Stimulated activated CD4-positive, alpha-beta T cell treated with anti-CD3 and anti-CD28 coated beads, Interleukin-1b, Interleukin-23, amount 100 ng/mL, for 4 hours (primary cell): ENCODE results near the gene CEBPZOS.

ENCODE experiments used
- DNase-seq, 2 donors: peaks; one replicate each; pipeline ENCODE4 v3.0.0-alpha.2; 2020; ENCODE audit warnings: low read depth in 2 of 2

The CEBPZOS gene

DNA sequence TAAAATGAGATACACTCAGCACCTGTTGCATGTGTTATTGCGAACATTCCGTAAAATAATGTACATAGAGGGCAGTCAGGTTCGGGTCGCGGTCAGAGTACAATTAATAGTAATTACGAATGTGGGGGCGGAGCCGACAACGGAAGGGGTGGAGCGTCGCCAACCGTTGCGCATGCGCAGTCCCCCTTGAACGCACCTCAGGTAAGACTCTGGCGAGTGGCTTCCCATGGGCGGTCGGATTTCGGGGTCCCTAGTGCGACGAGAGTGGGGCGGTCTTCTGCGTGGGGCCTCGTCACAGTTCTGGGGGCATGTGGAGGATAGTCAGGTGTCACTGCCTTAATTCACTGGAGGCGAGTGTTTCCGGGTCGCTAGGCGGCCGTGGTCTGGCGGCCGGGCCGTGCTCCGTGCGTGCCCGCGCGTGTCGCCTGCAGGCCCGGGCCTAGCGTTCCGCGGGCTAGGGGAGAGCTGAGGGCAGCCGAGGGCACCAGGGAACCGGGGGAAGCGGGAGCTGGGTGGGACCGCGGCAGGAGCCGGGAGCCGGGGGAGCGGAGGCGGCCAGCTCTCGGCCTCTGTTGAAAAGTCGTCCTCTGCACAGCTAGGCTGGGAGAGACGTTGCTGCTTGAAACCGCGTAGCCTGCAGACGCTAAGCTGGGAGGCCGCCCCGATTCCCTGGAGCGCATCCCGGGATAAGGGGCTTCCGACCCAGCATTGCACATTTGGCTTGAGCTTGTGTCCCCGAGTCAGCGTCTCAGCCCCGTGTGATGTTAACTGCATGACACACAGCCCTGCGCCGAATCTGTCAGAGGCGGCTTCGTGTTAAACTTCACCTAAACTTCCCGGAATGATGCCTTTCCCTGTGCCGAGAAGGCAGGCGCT is at the start of gene CEBPZOS:
CEBPZOS (plus strand) TSS at position 177 of the 876 bp plus-strand sequence. CDS start 3,209 bp downstream, outside the sequence.
- DNase-seq, result peak; percentile 88 to 91

DNA sequence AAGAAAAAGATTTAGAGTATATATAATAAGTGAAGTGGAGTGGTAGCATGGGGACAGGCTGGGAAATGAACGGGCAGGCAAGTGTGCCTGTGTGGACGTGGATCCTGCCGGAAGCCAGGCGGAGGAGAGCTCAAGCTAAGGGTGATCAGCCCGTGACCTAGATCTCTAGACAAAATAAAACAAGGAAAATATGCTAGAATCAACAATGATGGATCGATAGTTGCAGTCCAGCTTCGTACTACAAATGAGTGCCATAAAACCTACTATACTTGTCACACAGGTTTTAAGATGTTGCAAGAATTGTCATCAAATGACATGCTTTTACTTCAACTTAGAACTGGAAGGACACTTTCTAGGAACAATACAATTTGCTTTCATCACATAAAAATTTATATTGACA is 48.0 kb upstream of the CEBPZOS start:
- no peak for DNase-seq

DNA sequence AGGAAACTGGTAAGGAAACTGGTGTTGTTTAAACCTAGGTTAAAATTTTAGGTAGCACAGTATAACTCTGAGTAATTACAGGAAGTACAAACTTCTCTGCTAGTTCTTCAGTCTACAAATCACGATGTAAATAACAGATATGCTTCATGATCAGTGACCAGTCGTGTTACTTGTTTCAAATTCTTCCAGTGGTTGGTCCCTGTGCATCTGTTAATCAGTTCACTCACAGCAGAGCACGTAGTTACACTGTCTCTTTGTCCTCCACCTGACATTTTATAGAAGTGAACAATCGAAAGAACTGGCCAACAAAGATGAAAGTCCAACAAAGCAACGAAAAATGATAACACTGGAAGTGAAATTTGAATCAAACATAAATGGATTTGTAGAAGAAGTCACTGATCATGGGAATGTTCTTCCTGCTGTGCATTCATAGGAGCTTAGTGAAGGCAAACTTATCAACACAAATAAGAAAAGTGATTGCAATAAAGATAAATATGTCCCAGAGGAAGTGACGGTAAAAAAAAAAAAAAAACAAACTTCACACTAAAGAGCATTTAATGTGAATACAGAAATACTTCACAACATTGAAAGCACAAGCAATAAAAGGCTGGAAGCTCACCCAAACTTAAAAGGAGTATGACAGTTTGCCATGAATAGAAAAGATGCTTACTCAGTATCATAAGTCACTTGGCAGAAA is 46.5 kb upstream of the CEBPZOS start:
- DNase-seq, result no peak

DNA sequence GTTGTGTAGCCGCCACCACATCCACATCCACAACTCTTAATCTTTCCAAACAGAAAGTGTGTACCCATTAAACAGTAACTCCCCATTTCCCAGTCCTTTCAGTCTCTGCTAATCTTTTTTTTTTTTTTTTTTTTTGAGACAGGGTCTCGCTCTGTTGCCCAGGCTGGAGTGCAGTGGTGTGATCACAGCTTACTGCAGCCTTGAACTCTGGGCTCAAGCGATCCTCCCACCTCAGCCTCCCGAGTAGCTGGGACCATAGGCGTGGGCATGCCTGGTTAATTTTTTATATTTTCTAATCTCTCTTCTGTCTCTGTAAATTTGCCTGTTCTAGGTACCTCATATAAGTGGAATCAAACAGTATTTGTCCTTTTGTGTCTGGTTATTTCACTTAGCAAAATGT is 43.1 kb upstream of the CEBPZOS start:
- no peak for DNase-seq

DNA sequence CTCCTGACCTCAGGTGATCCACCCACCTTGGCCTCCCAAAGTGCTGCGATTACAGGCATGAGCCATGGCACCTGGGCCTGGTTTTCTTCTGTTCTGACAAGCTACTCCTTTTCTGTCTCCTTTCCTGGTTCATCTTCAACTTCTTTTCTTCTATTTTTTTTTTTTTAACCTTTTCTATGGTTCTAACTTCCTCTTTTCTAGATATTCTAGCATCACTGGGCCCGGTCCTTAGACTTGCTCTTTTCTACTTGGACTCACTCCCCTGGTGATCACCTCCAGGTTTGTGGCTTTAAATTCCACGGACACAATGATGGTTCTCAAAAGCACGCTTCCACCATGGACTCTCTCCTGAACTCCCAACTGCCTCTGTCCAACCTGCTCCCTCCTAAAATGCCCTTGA is 41.5 kb upstream of the CEBPZOS start:
- DNase-seq, result no peak

DNA sequence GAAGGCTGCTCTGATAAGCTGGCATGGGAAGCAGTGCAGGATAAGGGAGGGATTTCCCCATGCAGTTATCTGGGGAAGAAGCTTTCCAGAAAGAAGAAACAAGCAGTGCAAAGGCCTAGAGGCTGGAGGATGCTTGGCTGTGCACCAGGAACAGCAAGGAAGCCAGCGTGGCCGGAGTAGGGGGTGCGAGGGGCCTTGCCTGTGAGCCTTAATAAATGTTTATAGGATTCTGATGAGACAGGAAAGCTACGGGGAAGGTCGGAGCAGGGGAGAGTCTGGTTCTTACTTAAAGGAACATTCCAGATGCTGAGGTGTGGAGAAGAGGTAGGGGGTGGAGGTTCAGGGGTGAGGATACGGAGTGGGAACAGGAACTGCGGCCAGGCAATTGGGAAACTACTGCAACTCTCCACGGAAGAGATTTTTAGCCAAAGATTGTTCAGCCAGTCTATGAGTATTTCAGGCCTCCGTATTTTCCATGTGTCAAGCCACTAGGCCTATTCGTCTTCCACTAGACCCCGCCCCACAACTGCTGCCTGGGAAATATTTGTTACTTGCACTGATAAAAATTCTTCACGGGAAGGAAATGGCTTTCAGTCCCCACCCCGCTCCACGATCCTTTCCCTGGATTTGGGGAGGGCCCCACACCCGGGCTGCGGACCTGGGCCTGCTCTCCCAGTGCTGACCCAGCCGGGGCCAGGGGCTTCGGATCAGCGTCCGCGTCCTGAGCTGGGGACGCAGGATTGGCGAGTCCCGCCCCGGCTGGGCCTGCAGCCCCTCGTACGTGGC is 40.0 kb upstream of the CEBPZOS start:
- DNase-seq, result peak in 1 of 2 donors; percentile 22

DNA sequence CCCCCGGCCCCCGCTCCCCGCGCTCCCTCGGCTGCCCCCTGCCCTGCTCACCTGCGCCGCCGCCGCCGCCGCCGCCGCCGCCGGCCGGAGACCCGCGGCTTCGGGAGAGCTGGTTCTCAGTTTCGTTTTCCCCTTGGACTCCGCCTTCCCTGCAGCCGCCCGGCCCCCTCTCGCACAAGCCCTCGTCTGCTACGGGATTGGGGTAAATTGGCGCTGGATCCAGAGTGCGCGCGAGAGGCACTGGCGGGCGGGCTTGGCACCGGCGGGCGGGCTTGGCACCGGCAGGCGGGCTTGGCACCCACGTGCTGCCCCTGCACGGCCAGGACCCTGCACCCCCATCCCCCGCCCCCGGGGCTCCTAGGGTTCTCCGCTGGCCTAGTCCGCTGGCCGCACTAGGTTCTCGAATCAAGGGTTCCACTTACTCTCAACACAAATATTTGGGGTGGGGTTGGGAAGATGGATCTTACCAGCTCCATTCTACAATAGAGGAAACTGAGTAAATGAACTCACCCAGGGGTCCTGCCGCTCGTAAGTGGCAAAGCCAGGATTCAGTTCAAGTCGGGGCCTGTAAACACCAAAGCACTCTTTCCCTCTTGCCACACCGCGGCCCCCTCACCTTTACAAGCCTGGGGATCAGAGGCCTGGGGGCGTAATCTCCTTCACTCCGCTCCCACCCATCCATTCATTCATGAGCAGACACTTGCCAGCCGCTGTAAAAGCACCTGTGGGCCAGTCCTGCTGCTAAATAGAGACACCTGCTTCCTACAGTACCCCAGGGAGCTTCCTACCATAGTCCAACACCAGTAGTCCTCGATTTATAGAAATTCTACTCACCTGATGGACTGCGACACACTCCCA is 39.2 kb upstream of the CEBPZOS start, which contains the start of gene EIF2AK2:
EIF2AK2 (minus strand) TSS at position 124 of the 858 bp plus-strand sequence. CDS start 9,174 bp downstream, outside the sequence.
- DNase-seq, result peak; percentile 51 to 62

DNA sequence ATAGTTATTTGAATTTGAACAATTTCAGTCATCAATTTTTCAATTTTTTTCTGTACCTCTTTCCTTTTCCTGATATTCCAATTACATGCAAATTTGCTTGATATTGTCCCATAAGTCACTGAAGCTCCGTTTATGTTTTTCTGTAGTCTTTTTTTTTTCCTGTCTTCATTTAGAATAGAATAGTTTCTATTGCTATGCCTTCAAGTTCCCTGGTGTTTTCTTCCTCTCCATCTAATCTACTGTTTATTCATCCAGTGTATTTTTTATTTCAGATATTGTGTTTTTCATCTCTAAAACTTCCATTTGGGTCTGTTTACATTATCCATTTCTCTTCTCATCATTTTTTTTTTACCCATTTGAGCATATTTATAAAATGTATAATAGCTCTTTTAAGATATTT is 31.5 kb upstream of the CEBPZOS start:
- no peak for DNase-seq

DNA sequence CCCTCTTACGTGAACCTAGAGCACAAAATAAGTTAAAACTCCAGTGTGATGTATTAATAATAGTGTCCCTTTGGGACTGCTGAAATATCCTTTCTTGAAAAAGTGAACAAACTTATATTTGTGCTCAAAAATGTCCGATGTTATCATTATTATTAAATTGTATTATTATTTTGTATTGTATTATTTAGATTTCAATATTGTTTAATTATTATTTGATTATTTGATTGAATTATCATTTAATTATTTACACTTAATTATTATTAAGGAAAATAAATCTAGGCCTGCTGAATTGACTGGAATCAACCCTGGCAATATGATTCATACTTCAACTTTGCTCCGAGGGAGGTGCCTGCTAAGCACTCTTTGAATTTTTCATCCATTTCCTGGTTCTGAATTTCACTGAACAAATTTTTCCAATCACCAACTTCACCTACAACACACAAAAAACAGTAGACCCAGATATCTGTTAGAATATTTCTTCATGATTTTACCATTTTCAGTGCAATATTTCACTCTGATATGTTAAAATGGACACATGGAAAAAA is 28.6 kb upstream of the CEBPZOS start:
- no peak for DNase-seq

DNA sequence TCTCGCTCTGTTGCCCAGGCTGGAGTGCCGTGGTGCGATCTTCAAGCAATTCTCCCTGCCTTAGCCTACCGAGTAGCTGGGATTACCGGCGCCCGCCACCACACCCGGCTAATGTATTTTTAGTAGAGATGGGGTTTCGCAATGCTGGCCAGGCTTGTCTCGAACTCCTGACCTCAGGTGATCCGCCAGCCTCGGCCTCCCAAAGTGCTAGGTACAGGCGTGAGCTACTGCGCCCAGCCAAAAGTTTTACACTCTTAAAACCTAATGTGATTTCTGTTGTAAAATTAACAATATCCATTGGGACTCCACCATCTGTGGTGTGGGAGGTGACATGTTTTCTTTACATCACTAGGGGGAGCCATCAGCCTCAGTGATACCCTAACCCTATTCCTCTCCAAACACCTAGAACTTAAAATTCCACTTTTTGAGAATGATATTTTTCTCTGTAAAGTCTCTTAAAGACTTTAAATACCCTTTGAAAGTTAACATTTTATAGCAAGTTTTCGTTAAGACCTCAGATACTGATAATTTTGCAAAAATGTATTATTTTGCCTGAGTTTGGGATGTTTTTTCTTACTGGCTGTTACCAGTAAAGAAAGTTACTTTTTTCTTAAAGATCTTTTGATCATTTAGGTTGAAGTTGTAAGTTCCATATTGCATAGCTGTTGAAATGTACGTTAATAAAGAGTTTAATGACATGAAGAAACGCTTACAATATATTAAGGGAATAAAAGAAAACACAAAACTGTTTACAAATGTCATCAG is 27.9 kb upstream of the CEBPZOS start:
- no peak for DNase-seq

DNA sequence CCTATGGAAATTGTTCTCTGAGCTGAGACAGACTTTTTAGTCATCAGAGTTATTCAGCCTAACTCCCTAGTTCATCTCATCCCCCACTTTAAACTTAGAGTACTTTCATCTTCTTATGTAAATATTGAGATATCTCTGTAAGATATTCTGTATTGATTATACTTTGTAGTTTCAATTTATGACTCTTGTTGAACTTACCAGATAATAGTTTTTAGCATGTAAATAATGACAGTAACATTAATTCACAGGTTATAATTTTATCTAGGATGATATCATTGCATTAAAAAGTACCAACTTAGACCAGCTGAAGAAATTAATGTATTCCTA is 24.7 kb upstream of the CEBPZOS start:
- no peak for DNase-seq

DNA sequence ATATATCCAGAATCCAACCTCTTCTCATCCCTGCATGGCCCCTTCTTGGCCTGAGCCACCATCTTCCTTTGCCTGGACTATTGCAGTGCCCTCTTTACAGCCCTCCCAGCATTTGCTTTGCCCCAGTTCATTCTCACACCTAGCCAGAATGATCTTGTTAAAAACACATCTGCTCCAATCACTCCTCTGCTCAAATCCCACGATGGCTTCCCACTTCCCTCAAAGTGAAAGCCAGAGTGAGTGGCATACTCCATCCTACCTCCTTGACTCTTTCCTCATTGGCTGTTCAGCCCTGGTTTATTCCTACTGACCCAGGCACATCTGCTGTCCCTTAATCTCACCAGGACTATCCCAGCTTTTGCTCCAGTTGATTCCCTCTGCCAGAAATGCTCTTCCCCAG is 22.6 kb upstream of the CEBPZOS start:
- DNase-seq, result no peak

DNA sequence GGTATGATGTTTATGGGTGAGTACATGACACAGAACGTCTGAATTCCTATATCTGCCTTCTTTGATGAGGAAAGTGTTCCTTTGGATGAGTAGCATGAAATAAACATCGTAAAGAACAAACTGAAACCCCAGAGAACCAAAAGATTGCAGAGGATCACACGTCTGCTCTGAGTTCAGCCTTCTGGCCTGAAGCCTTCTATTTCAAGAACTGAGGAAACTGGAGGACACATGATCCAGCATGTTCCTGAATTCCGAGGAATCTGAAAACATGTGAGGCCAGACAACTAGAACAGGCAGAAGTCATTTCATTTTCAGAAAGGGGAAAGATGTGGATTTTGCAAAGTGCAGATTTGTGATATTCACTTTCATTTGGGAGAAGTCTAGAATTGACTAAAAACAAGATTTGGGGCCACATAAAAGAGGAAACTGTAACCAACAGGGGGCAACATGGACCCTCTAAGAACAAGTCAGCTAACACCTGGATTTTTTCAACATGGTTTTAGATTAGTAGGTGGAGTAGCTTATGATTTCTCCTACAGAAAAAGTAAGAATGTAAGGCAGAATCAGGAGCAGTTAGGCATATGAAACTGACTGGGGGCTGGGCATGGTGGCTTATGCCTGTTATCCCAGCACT is 16.2 kb upstream of the CEBPZOS start:
- DNase-seq, result no peak

DNA sequence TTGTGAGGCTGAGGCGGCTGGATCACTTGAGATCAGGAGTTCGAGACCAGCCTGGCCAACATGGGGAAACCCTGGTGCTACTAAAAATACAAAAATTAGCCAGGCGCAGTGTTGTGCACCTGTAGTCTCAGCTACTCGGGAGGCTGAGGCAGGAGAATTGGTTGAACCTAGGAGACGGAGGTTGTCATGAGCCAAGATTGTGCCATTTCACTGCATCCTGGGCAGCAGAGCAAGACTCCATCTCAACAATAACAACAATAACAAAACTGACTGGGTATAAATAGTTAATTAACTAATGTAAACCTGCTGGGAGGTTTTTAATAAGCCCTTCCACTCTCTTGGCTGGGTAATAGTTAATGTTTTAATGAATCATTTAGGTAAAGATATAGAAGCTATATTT is 15.7 kb upstream of the CEBPZOS start:
- DNase-seq, result no peak

DNA sequence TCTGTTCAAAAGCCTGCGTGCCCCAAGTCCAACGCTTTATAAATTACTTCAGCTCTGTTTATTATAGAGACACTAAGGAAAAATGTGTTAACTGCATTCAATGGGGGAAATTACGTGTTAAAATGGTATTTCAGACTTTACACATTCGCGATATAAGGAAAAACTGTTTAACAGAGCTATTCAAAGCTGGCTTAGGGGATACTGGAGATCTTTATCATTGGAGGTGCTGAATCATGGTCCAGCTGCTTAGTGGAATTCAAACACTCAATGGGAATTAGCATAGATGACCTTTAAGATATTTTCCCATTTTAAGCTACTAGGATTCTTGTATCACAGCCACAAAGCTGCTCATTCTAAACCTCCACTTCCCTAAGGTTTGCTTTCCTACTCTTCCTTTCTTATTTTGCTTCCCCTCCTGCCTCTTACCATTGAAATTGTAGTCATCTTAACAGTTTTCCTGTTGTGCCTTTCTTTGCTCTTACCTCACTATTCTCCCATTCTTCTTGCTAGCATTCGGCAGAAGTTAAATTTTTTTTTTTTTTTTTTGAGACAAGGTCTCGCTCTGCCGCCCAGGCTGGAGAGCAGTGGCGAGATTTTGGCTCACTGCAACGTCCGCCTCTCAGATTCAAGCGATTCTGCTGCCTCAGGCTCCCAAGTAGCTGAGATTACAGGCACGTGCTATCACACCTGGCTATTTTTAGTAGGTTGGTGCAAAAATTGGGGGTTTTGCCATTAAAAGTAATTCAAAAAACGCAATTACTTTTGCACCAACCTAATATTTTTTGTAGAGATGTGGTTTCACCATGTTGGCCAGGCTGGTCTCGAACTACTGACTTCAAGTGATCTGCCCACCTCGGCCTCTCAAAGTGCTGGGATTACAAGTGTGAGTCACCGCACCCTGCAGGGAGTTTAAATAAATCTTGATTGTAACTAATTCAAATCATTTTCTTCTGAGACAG is 14.3 kb upstream of the CEBPZOS start:
- DNase-seq, result no peak

DNA sequence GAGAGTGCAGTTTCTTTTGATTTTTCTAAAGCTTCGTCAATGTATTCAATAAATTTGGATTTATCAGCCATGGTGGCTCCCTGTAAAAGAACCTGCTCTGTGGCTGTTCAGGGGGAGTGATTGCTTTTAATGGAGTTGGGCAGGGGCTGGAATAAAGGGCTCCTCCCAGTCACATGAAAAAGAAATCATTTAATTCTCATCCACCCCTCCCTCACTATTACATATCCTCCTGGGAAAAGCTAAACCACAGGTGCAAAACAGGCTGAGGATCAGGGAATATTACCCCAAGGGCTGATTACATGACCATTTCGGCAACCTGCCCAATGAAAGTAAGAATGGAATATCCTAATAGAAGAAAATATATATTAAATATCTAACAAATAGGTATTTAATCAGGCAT is 7.7 kb upstream of the CEBPZOS start, which contains the start of gene SULT6B1:
SULT6B1 (minus strand) TSS at position 101 of the 400 bp plus-strand sequence; CDS start at position 71, 30 bp downstream.
- DNase-seq, result no peak

DNA sequence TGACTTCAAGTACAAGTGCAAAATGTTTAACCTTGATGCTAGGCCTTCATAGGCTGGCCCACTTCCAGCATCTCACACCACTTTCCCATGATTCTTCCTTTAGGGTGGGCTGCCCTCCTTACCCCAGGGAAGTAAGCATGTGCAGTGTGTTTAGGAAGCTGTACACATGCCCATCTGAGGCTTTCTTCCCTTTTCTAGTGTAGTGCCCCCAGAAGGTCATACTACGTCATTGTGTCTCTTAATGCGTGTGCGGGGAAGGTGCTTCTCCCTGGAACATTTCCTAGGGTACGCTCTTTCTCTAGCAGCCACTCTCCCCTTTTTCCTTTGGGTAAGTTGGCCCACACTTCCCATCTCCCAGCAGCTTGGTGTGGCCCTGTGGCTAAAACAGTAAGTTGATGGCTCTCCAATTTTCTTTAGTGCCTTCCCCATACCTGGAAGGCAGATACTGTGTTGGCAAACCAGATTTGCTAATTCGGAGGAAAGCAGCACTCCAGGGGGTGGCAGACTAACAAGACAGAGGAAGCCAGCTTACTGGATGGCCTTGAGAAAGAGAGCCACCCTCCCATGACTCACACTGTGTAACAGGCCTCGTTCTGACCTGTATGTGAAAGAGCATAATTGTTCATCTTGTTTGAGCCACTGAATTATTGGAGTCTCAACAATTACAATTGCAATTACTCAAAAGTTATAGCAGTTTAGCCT is 6.7 kb upstream of the CEBPZOS start:
- DNase-seq, result no peak

DNA sequence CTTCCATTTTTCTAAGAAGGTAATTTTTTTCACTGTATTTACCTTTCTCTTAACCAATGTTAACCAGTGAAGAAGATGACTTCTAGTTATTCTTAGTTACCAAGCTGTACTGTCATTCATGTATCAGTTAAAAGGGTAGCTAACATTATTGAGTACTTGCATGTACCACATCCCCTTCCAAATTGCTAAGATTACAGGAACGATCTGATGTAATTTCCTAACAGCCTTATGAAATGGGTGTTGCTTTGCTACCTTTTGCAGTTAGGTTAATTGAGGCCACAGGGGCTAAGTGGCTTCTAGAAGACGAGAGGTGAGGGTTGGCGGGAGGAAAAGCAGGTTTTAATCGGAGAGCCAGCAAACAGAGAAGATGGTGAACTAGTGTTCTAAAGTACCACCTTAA is 6.0 kb upstream of the CEBPZOS start:
- no peak for DNase-seq
